Measurements from ENCODE around the gene ARSG.
"Not testable (repeated sequence)": the region's sequence is repeated elsewhere in the genome, so short reads cannot be mapped to it uniquely, and the experiment has no call there.

The ARSG gene

DNA sequence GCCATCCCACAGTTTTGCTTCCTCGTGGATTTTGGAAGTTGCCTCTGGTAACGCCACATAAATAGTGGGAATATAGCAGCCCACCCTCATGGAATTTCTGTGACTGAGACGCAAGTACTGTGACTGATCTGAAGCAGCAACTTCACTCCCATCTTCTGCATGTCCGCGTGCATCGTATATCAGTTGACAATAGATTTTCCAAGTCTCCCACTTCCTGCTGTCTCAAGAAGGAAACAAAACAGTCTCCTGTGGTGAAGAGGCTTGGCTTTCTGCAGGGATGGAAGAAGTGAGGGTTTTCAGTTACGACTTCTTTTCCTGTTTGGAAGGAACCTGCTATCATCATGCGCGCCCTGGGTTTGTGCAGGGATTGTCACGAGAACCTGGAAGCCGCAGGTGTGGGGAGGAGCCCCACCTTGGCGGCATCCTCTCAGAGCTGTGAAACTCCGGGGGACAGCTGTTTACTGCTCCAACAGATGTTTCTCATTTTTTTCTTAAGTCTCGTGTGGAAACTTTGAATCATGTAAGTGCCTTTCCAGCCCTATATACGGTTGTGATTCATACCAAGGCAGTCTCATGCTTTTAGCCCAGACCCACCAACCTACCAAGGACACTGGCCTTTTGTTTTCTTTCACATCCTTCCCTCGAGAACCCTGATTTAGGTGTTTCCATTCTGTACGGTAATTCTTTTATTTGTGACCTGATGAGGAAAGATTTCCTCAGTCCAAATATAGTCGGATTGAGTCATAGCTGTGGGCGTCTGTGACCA is 108.5 kb downstream of the ARSG start:
- TF ChIP-seq MYC (IDR thresholded peaks at IDR 0.05; ENCODE audit: low read depth, low read length) (no peak), POLR2A (IDR thresholded peaks at IDR 0.05; ENCODE audit: extremely low read depth, insufficient read length) (no peak)
- TF ChIP-seq, protein P1, sequence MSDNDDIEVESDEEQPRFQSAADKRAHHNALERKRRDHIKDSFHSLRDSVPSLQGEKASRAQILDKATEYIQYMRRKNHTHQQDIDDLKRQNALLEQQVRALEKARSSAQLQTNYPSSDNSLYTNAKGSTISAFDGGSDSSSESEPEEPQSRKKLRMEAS (IDR thresholded peaks at IDR 0.05; ENCODE audit: low read depth, low read length): no peak
- TF ChIP-seq, protein P2, sequence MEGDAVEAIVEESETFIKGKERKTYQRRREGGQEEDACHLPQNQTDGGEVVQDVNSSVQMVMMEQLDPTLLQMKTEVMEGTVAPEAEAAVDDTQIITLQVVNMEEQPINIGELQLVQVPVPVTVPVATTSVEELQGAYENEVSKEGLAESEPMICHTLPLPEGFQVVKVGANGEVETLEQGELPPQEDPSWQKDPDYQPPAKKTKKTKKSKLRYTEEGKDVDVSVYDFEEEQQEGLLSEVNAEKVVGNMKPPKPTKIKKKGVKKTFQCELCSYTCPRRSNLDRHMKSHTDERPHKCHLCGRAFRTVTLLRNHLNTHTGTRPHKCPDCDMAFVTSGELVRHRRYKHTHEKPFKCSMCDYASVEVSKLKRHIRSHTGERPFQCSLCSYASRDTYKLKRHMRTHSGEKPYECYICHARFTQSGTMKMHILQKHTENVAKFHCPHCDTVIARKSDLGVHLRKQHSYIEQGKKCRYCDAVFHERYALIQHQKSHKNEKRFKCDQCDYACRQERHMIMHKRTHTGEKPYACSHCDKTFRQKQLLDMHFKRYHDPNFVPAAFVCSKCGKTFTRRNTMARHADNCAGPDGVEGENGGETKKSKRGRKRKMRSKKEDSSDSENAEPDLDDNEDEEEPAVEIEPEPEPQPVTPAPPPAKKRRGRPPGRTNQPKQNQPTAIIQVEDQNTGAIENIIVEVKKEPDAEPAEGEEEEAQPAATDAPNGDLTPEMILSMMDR (IDR thresholded peaks at IDR 0.05; ENCODE audit: low read depth, low read length): no peak
- no peak for DNase-seq (ENCODE audit: low read depth)
- H3K4me3 ChIP-seq (ENCODE audit: low read depth, low read length): no peak overlapping the region

DNA sequence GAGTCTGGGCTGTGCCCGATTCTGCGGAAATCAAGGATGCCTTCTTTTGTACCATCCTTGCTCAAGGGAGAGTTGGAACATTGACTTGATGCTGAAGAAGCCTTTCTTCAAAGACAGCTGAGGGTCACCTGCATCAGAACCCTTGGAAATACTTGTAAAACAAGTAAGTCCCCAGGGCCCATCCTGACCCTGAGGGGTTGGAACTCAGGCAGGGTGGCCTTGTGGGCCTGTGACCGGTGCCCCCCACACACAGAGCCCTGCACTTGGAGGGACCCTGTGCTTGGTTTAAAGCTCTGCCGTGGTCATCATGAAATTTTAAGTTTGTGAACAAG is 109.1 kb downstream of the ARSG start:
- DNase-seq (ENCODE audit: low read depth): no peak
- no peak overlapping the region for H3K4me3 ChIP-seq (ENCODE audit: low read depth, low read length)
- TF ChIP-seq, protein P2 (IDR thresholded peaks at IDR 0.05; ENCODE audit: low read depth, low read length): no peak
- TF ChIP-seq POLR2A (IDR thresholded peaks at IDR 0.05; ENCODE audit: extremely low read depth, insufficient read length) (no peak), MYC (IDR thresholded peaks at IDR 0.05; ENCODE audit: low read depth, low read length) (no peak)
- TF ChIP-seq, protein P1 (IDR thresholded peaks at IDR 0.05; ENCODE audit: low read depth, low read length): no peak

DNA sequence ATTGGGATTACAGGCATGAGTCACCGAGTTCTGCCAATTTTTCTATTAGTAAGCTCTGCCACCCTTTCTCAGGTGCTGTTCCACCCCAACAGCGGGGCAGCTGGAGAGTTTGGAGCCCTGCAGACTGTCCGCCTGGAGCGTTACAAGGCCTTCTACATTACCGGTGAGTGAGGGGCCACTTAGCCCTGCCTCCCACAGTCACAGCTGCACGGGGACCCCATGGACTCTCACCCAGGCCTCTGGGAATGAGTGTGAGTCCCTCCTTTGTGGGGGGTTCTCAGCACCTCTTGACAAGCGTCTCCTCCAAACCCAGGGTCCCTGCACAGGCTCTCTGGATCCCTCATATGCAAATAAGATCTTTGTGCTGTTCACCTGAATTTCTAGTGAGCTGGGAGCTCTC is 110.0 kb downstream of the ARSG start:
- no peak for DNase-seq (ENCODE audit: low read depth)
- no peak for TF ChIP-seq MYC (IDR thresholded peaks at IDR 0.05; ENCODE audit: low read depth, low read length)
- no peak for TF ChIP-seq POLR2A (IDR thresholded peaks at IDR 0.05; ENCODE audit: extremely low read depth, insufficient read length)
- TF ChIP-seq, protein P1 (IDR thresholded peaks at IDR 0.05; ENCODE audit: low read depth, low read length): no peak
- TF ChIP-seq, protein P2 (IDR thresholded peaks at IDR 0.05; ENCODE audit: low read depth, low read length): no peak
- H3K4me3 ChIP-seq (ENCODE audit: low read depth, low read length): no peak overlapping the region

DNA sequence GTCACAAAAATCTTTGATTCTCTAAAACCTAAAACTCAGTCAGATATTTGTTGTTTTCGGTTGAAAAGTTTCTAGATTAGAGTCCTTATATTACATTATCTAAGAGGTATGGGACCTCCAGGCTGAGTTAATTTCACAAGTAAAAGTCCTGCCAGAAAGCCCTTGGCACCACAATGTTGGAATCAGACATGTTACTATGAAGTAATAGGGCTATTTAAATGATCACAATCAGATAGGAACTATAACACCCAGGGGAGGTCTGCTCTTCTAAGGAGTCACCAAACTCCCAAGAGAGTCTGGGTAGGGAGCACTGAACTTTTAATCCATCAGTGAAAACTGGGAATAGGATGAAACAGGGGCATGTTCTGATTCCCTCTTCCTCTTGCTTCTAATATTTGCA is 111.8 kb downstream of the ARSG start:
- H3K4me3 ChIP-seq (ENCODE audit: low read depth, low read length): no peak overlapping the region
- TF ChIP-seq, protein P1 (IDR thresholded peaks at IDR 0.05; ENCODE audit: low read depth, low read length): no peak
- no peak for TF ChIP-seq MYC (IDR thresholded peaks at IDR 0.05; ENCODE audit: low read depth, low read length)
- TF ChIP-seq POLR2A (IDR thresholded peaks at IDR 0.05; ENCODE audit: extremely low read depth, insufficient read length): no peak
- TF ChIP-seq, protein P2 (IDR thresholded peaks at IDR 0.05; ENCODE audit: low read depth, low read length): no peak

DNA sequence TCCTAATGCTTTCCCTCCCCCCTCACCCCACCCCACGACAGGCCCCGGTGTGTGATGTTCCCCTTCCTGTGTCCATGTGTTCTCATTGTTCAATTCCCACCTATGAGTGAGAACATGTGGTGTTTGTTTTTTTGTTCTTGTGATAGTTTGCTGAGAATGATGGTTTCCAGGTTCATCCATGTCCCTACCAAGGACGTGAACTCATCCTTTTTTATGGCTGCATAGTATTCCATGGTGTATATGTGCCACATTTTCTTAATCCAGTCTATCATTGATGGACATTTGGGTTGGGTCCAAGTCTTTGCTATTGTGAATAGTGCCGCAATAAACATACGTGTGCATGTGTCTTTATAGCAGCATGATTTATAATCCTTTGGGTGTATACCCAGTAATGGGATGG is 112.5 kb downstream of the ARSG start:
- H3K4me3 ChIP-seq (ENCODE audit: low read depth, low read length); DNase-seq (ENCODE audit: low read depth): not testable (repeated sequence)

More for the DNA sequence above, 111.8 kb downstream of the ARSG start:
- DNase-seq (ENCODE audit: low read depth): no peak

DNA sequence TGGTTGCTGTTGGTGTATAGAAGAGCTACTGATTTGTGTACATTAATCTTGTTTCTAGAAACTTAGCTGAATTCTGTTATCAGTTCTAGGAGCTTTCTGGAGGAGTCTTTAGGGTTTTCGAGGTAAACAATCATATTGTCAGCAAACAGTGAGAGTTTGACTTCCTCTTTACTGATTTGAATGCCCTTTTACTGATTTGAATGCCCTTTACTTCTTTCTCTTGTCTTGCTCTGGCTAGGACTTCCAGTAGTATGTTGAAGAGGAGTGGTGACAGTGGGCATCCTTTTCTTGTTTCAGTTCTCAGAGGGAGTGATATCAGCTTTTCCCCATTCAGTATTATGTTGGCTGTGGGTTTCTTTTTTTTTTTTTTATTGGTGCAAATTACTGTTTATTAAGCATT is 116.4 kb downstream of the ARSG start:
- H3K4me3 ChIP-seq (ENCODE audit: low read depth, low read length); DNase-seq (ENCODE audit: low read depth): not testable (repeated sequence)

DNA sequence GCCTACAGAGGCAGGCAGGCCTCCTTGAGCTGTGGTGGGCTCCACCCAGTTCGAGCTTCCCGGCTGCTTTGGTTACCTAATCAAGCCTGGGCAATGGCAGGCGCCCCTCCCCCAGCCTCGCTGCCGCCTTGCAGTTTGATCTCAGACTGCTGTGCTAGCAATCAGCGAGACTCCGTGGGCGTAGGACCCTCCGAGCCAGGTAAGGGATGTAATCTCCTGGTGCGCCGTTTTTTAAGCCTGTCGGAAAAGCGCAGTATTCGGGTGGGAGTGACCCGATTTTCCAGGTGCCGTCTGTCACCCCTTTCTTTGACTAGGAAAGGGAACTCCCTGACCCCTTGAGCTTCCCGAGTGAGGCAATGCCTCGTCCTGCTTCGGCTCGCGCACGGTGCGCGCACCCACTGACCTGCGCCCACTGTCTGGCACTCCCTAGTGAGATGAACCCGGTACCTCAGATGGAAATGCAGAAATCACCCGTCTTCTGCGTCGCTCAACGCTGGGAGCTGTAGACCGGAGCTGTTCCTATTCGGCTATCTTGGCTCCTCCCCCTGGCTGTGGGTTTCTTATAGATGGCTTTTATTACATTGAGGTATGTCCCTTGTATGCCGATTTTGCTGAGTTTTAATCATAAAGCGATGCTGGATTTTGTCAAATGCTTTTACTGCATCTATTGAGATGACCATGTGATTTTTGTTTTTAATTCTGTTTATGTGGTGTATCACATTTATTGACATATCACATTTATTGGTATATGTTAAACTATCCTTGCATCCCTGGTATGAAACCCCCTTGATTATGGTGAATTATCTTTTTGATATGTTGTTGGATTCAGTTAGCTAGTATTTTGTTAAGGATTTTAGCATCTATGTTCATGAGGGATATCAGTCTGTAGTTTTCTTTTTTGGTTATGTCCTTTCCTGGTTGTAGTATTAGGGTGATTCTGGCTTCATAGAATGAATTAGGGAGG is 122.6 kb downstream of the ARSG start:
- DNase-seq (ENCODE audit: low read depth): peak; percentile 78
- H3K4me3 ChIP-seq (ENCODE audit: low read depth, low read length): peak overlapping the region; percentile 51

DNA sequence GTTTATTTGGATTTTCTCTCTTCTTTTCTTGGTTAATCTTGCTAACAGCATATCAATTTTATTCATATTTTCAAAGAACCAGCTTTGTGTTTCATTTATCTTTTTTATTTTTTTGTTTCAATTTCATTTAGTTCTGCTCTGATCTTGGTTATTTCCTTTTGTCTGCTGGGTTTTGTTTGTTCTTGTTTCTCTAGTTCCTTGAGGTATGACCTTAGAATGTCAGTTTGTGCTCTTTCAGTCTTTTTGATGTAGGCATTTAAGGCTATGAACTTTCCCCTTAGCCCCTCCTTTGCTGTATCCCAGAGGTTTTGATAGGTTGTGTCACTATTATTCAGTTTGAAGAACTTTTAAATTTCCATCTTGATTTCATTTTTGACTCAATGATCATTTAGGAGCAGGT is 123.6 kb downstream of the ARSG start:
- not testable (repeated sequence) for H3K4me3 ChIP-seq (ENCODE audit: low read depth, low read length); DNase-seq (ENCODE audit: low read depth)
